Osteoblast (primary cell): ENCODE results near the gene MYO5C. TPM values are rescaled to one million over a fixed set of nuclear protein-coding genes. Genes with fewer than 3 reads are reported as not detected.

Source experiments
- DNase-seq: peaks from one replicate; pipeline ENCODE4 v3.0.0; 2011; ENCODE audit warnings: low spot score, mixed read lengths; ENCODE audit not compliant: insufficient read length; ENCODE audit errors: missing footprints
- H2AFZ ChIP-seq: 2 replicates; pipeline ENCODE4 v1.6.0; 2011; ENCODE audit warnings: mild to moderate bottlenecking, low read length
- H3K27ac ChIP-seq: 2 replicates; pipeline ENCODE4 v1.5.1; 2011; ENCODE audit warnings: mild to moderate bottlenecking, low read depth, low read length, moderate library complexity
- H3K27me3 ChIP-seq: 2 replicates; pipeline ENCODE4 v1.6.0; 2012; ENCODE audit warnings: mild to moderate bottlenecking, control low read depth, inconsistent platforms, low read length, moderate library complexity; ENCODE audit not compliant: insufficient read depth
- H3K36me3 ChIP-seq: 2 replicates; pipeline ENCODE4 v1.5.1; 2011; ENCODE audit warnings: mild to moderate bottlenecking, low read length, control low read depth, moderate library complexity; ENCODE audit not compliant: insufficient read depth
- H3K4me1 ChIP-seq: 2 replicates; pipeline ENCODE4 v1.5.1; 2011; ENCODE audit warnings: mild to moderate bottlenecking, low read length, control low read depth, moderate library complexity; ENCODE audit not compliant: insufficient read depth
- H3K4me2 ChIP-seq: 2 replicates; pipeline ENCODE4 v1.6.0; 2011; ENCODE audit warnings: mild to moderate bottlenecking, low read length; ENCODE audit not compliant: insufficient read depth
- H3K4me3 ChIP-seq: fragments of 200-600 bp; sonication (generic); 3 replicates; pipeline ENCODE4 v1.5.1; 2012; ENCODE audit warnings: mild to moderate bottlenecking, low read length, inconsistent platforms; ENCODE audit not compliant: insufficient read depth
- H3K79me2 ChIP-seq: 2 replicates; pipeline ENCODE4 v1.6.0; 2012; ENCODE audit warnings: mild to moderate bottlenecking, low read length, control low read depth, inconsistent platforms; ENCODE audit not compliant: insufficient read depth
- H3K9me3 ChIP-seq: 2 replicates; pipeline ENCODE4 v1.5.1; 2011; ENCODE audit warnings: low read depth, low read length, control low read depth
- H4K20me1 ChIP-seq: 2 replicates; pipeline ENCODE4 v1.6.0; 2012; ENCODE audit warnings: mild to moderate bottlenecking, low read length, control low read depth; ENCODE audit not compliant: insufficient read depth
- CTCF ChIP-seq: IDR thresholded peaks from 2 replicates; pipeline ENCODE4 v1.5.1; 2011; ENCODE audit warnings: mild to moderate bottlenecking, low read depth, low read length, moderate library complexity; ENCODE audit errors: extremely low read depth
- total RNA-seq: library from RNA; depleted of rRNA; stranded (reverse); fragments of >200 nt; gene quantifications from 2 replicates; pipeline ENCODE4 v1.2.3, GENCODE V29; 2012

The MYO5C gene
- total RNA-seq, 1 donor = under 0.01 TPM

- no peaks in the 10 kb centered on the region for H4K20me1 ChIP-seq
- H3K4me1 ChIP-seq = peaks cover 23% of the 10 kb centered on the region
- no peaks in the 10 kb centered on the region for H3K79me2 ChIP-seq
- H2AFZ ChIP-seq = peak overlapping the region; percentile 28
- no peaks in the 10 kb centered on the region for H3K27me3 ChIP-seq
- DNase-seq = no peak
- peaks cover 7% of the 10 kb centered on the region for H3K36me3 ChIP-seq
- peak overlapping the region; percentile 22 for H3K4me2 ChIP-seq
- no peaks in the 10 kb centered on the region for H3K9me3 ChIP-seq
- no peak overlapping the region for H3K4me3 ChIP-seq
- no peak for TF ChIP-seq CTCF
- peak overlapping the region; percentile 74 for H3K27ac ChIP-seq
These were observed 39.0 kb upstream of the MYO5C start for GRCh38 chr15:52334491-52335160.

GRCh38 chr15:52331490-52332240 is 36.1 kb upstream of the MYO5C start:
- H4K20me1 ChIP-seq = no peaks in the 10 kb centered on the region
- DNase-seq = no peak
- peaks cover 9% of the 10 kb centered on the region for H3K36me3 ChIP-seq
- H3K4me2 ChIP-seq = no peak overlapping the region
- TF ChIP-seq CTCF = peak; percentile 67
- peaks cover 15% of the 10 kb centered on the region for H3K4me1 ChIP-seq
- no peaks in the 10 kb centered on the region for H3K9me3 ChIP-seq
- H3K27me3 ChIP-seq = no peaks in the 10 kb centered on the region
- H2AFZ ChIP-seq = peak overlapping the region; percentile 53
- H3K79me2 ChIP-seq = no peaks in the 10 kb centered on the region
- no peak overlapping the region for H3K27ac ChIP-seq
- no peak overlapping the region for H3K4me3 ChIP-seq

GRCh38 chr15:52329987-52330386 is 34.4 kb upstream of the MYO5C start:
- Histone ChIP-seq H2AFZ (no peak overlapping the region), H3K9me3 (no peaks in the 10 kb centered on the region), H4K20me1 (no peaks in the 10 kb centered on the region), H3K27me3 (no peaks in the 10 kb centered on the region), H3K4me3 (no peak overlapping the region), H3K27ac (no peak overlapping the region), H3K36me3 (peaks cover 9% of the 10 kb centered on the region), H3K4me2 (no peak overlapping the region), H3K79me2 (no peaks in the 10 kb centered on the region), H3K4me1 (peaks cover 13% of the 10 kb centered on the region)
- no peak for DNase-seq
- TF ChIP-seq CTCF = no peak

- H3K27ac ChIP-seq = no peak overlapping the region
- TF ChIP-seq CTCF = no peak
- no peaks in the 10 kb centered on the region for H3K27me3 ChIP-seq
- H3K4me1 ChIP-seq = peaks cover 5% of the 10 kb centered on the region
- H3K79me2 ChIP-seq = no peaks in the 10 kb centered on the region
- H2AFZ ChIP-seq = no peak overlapping the region
- peaks cover 9% of the 10 kb centered on the region for H3K36me3 ChIP-seq
- no peak overlapping the region for H3K4me3 ChIP-seq
- H3K9me3 ChIP-seq = no peaks in the 10 kb centered on the region
- DNase-seq = no peak
- H4K20me1 ChIP-seq = no peaks in the 10 kb centered on the region
- no peak overlapping the region for H3K4me2 ChIP-seq
These were observed 33.5 kb upstream of the MYO5C start for GRCh38 chr15:52329150-52329549.
